WTC11 (cell line): ENCODE data around the gene ZBTB8B. TPM values are rescaled to one million over a fixed set of nuclear protein-coding genes. Genes with fewer than 3 reads are reported as not detected.

Experiments used
- ATAC-seq: fragments of 200-7000 bp; cut with Tn5 transposase; 2 replicates; pipeline ENCODE4 v1.10.0; 2021; ENCODE audit warnings: mild to moderate bottlenecking, moderate library complexity
- CTCF ChIA-PET: fragments of 300-600 bp; sonication (Branson Sonifier 250); formaldehyde crosslinking; loops from one replicate; lab custom pipeline; 2021; ENCODE audit warnings: antibody characterized with exemption; lab: Charles Lee
- POLR2A ChIA-PET: fragments of 350-600 bp; sonication (Branson Sonifier 250); formaldehyde crosslinking; loops from one replicate; lab custom pipeline; 2021; ENCODE audit warnings: antibody characterized with exemption; lab: Charles Lee
- DNase-seq: peaks from one replicate; pipeline ENCODE4 v3.0.0; 2021; ENCODE audit warnings: low spot score
- H3K27ac Mint-ChIP-seq: 2 replicates; pipeline ENCODE4 v1.8.0; 2021; ENCODE audit warnings: mixed read lengths
- H3K27me3 Mint-ChIP-seq: 2 replicates; pipeline ENCODE4 v1.8.0; 2021; ENCODE audit warnings: low read depth, mild to moderate bottlenecking, moderate library complexity, mixed read lengths
- H3K36me3 Mint-ChIP-seq: 2 replicates; pipeline ENCODE4 v1.8.0; 2021; ENCODE audit warnings: mixed read lengths
- H3K4me1 Mint-ChIP-seq: 2 replicates; pipeline ENCODE4 v1.8.0; 2022; ENCODE audit warnings: mixed read lengths
- H3K4me3 Mint-ChIP-seq: 2 replicates; pipeline ENCODE4 v1.8.0; 2021; ENCODE audit warnings: mild to moderate bottlenecking, moderate library complexity, mixed read lengths
- H3K9me3 Mint-ChIP-seq: 2 replicates; pipeline ENCODE4 v1.8.0; 2021; ENCODE audit warnings: mixed read lengths
- AR ChIP-seq: fragments of 250-450 bp; sonication (Bioruptor Pico); IDR thresholded peaks from 2 replicates; pipeline ENCODE4 v1.9.0; 2021; ENCODE audit warnings: mild to moderate bottlenecking
- CREB1 ChIP-seq: sonication (generic); formaldehyde crosslinking; IDR thresholded peaks from 2 replicates; pipeline ENCODE4 v1.8.0; 2023; ENCODE audit warnings: mild to moderate bottlenecking, missing genetic modification reagents
- E2F4 ChIP-seq: sonication (generic); formaldehyde crosslinking; IDR thresholded peaks from 2 replicates; pipeline ENCODE4 v1.8.1; 2022; ENCODE audit warnings: low read depth, mild to moderate bottlenecking, moderate library complexity, missing genetic modification reagents, borderline replicate concordance
- ETV6 ChIP-seq: sonication (generic); formaldehyde crosslinking; IDR thresholded peaks from 2 replicates; pipeline ENCODE4 v1.8.1; 2022; ENCODE audit warnings: mild to moderate bottlenecking, missing genetic modification reagents
- FOXP4 ChIP-seq: sonication (generic); formaldehyde crosslinking; IDR thresholded peaks from 2 replicates; pipeline ENCODE4 v1.8.0; 2022; ENCODE audit warnings: mild to moderate bottlenecking, missing genetic modification reagents
- GTF2I ChIP-seq: fragments of 250-450 bp; sonication (Bioruptor Pico); conservative IDR thresholded peaks from 2 replicates; pipeline ENCODE4 v1.4.0; 2021; ENCODE audit warnings: mild to moderate bottlenecking
- MAX ChIP-seq: sonication (generic); formaldehyde crosslinking; IDR thresholded peaks from 2 replicates; pipeline ENCODE4 v1.8.0; 2022; ENCODE audit warnings: mild to moderate bottlenecking, missing genetic modification reagents
- MLX ChIP-seq: sonication (generic); formaldehyde crosslinking; IDR thresholded peaks from 2 replicates; pipeline ENCODE4 v1.8.1; 2023; ENCODE audit warnings: mild to moderate bottlenecking, missing genetic modification reagents, moderate library complexity
- MXD4 ChIP-seq: fragments of 250-450 bp; sonication (Bioruptor Pico); IDR thresholded peaks from 2 replicates; pipeline ENCODE4 v1.8.0; 2021; ENCODE audit warnings: mild to moderate bottlenecking, moderate library complexity, borderline replicate concordance
- NFYB ChIP-seq: sonication (generic); formaldehyde crosslinking; conservative IDR thresholded peaks from 2 replicates; pipeline ENCODE4 v1.8.0; 2022; ENCODE audit warnings: low read depth, missing genetic modification reagents
- PRDM15 ChIP-seq: sonication (generic); formaldehyde crosslinking; IDR thresholded peaks from 2 replicates; pipeline ENCODE4 v1.8.0; 2022; ENCODE audit warnings: missing genetic modification reagents
- PRRX2 ChIP-seq: fragments of 250-450 bp; sonication (Bioruptor Pico); IDR thresholded peaks from 2 replicates; pipeline ENCODE4 v1.8.0; 2021; ENCODE audit warnings: mild to moderate bottlenecking
- RELA ChIP-seq: sonication (generic); formaldehyde crosslinking; IDR thresholded peaks from 2 replicates; pipeline ENCODE4 v1.8.1; 2022; ENCODE audit warnings: missing genetic modification reagents, mild to moderate bottlenecking, borderline replicate concordance
- RORB ChIP-seq: fragments of 250-450 bp; sonication (Bioruptor Pico); IDR thresholded peaks from 2 replicates; pipeline ENCODE4 v1.9.0; 2021; ENCODE audit warnings: mild to moderate bottlenecking
- SMAD3 ChIP-seq: sonication (generic); formaldehyde crosslinking; IDR thresholded peaks from 2 replicates; pipeline ENCODE4 v1.8.0; 2022; ENCODE audit warnings: missing genetic modification reagents, mild to moderate bottlenecking, borderline replicate concordance
- STAT6 ChIP-seq: sonication (generic); formaldehyde crosslinking; conservative IDR thresholded peaks from 2 replicates; pipeline ENCODE4 v1.8.1; 2023; ENCODE audit warnings: mild to moderate bottlenecking, low read depth, missing genetic modification reagents, moderate library complexity
- TCF7 ChIP-seq: sonication (generic); formaldehyde crosslinking; IDR thresholded peaks from 2 replicates; pipeline ENCODE4 v1.8.0; 2022; ENCODE audit warnings: mild to moderate bottlenecking, low read depth, missing genetic modification reagents, moderate library complexity
- ZMAT4 ChIP-seq: fragments of 250-450 bp; sonication (Bioruptor Pico); IDR thresholded peaks from 2 replicates; pipeline ENCODE4 v1.9.0; 2021; ENCODE audit warnings: mild to moderate bottlenecking
- ZNF396 ChIP-seq: fragments of 250-450 bp; sonication (Bioruptor Pico); IDR thresholded peaks from 2 replicates; pipeline ENCODE4 v1.8.0; 2021; ENCODE audit warnings: mild to moderate bottlenecking, moderate library complexity, borderline replicate concordance
- ZNF671 ChIP-seq: fragments of 250-450 bp; sonication (Bioruptor Pico); IDR thresholded peaks from 2 replicates; pipeline ENCODE4 v1.8.0; 2021; ENCODE audit warnings: mild to moderate bottlenecking
- total RNA-seq: library from RNA; stranded (reverse); gene quantifications from 3 replicates; pipeline ENCODE4 v1.2.3, GENCODE V29; 2021

The ZBTB8B gene
- total RNA-seq, 1 experiment from 2014 or later: 2.7 TPM

- DNase-seq (no peak), ATAC-seq (no peak)
- TF ChIP-seq ZNF396 (CRISPR knock-in tag) (no peak), TCF7 (no peak), PRDM15 (CRISPR knock-in tag) (no peak), ZMAT4 (CRISPR knock-in tag) (no peak), GTF2I (CRISPR knock-in tag) (no peak), FOXP4 (CRISPR knock-in tag) (no peak), NFYB (no peak), STAT6 (no peak), ETV6 (CRISPR knock-in tag) (no peak), RELA (CRISPR knock-in tag) (no peak), SMAD3 (CRISPR knock-in tag) (no peak)
- Mint-ChIP-seq H3K4me1 (no peaks in the 10 kb centered on the region), H3K4me3 (no peak overlapping the region), H3K27me3 (peaks cover 11% of the 10 kb centered on the region), H3K27ac (no peak overlapping the region), H3K9me3 (peaks cover 42% of the 10 kb centered on the region), H3K36me3 (peaks cover 34% of the 10 kb centered on the region)
- CTCF ChIA-PET: interaction anchor here (0.9 kb wide), 1 partner anchor 66 kb away, joined by 6 read pairs; no protein-coding TSS in a partner anchor
- POLR2A ChIA-PET: no interaction called here
Measured at GRCh38 chr1:32454726-32455125, 10.1 kb upstream of the ZBTB8B start.

GRCh38 chr1:32455958-32456357 is 8.9 kb upstream of the ZBTB8B start:
- CTCF ChIA-PET: no interaction called here
- ATAC-seq: no peak
- POLR2A ChIA-PET: no interaction called here
- Mint-ChIP-seq H3K27me3 (peaks cover 11% of the 10 kb centered on the region), H3K4me1 (no peaks in the 10 kb centered on the region), H3K4me3 (no peak overlapping the region), H3K36me3 (peaks cover 27% of the 10 kb centered on the region), H3K9me3 (peaks cover 38% of the 10 kb centered on the region), H3K27ac (no peak overlapping the region)
- no peak for DNase-seq
- no peak for TF ChIP-seq PRRX2
- no peak for TF ChIP-seq MAX
- TF ChIP-seq RORB (CRISPR knock-in tag): no peak
- TF ChIP-seq MXD4 (CRISPR knock-in tag): no peak
- TF ChIP-seq ETV6 (CRISPR knock-in tag): no peak
- TF ChIP-seq AR: no peak
- no peak for TF ChIP-seq CREB1
- TF ChIP-seq ZNF671 (CRISPR knock-in tag): no peak
- no peak for TF ChIP-seq E2F4 (CRISPR knock-in tag)
- TF ChIP-seq ZMAT4 (CRISPR knock-in tag): no peak
- TF ChIP-seq MLX (CRISPR knock-in tag): no peak
